Stimulated activated CD4-positive, alpha-beta T cell treated with anti-CD3 and anti-CD28 coated beads, Interleukin-12 subunit alpha, Interleukin-12 subunit beta, amount 100 ng/mL, for 4 hours (primary cell): ENCODE results near the gene TEX22.

ENCODE experiments used
- DNase-seq: peaks from one replicate; pipeline ENCODE4 v3.0.0-alpha.2; 2020

The TEX22 gene

DNA sequence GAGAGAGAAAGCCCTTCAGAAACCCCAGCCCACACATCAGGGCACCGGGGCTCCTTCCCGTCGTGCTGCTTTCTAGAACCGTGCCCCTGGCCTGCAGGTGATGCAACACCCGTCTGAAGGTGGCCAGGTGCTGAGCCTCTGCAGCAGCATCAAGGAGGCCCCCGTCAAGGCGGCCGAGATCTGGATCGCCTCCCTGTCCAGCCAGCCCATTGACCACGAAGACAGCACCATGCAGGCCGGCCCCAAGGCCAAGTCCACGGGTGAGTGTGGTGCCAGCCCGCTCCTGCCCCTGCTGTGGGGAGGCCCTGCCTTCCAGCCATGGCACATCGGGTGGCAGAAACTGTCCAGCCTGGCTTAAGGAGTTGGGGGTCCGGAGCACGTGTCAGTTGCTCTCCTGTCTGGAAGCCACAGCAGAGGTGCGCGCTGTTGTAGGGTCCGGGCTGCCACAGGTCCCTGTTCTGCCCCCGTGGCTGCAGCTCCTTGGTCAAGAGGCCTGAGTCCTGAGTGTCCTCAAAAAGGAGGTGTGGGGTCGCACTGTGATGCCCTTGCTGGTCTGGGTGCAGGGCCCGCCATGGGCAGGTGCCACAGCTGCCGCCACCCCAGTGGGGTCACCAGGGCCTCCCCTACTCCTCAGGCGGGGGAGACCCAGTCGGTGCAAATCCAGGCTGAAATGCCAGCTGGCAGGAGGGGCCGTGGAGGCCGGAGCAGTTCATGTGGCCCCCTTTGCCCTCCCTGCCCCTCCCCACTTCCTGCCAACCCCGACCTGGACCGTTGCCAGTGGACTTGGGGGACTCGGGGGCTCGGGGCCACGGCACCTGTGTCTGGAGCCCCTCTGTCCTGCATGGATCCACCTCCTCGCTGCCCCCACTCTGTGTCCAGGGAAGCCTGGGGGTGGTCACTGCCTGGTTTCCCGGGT lies 31.0 kb upstream of the TEX22 start:
- DNase-seq: no peak

GRCh38 chr14:105368032-105368417 lies 30.3 kb upstream of the TEX22 start:
- no peak for DNase-seq

- no peak for DNase-seq
Observed at GRCh38 chr14:105368426-105368825, 29.9 kb upstream of the TEX22 start.

- DNase-seq: no peak
Observed at GRCh38 chr14:105368910-105369652, 29.3 kb upstream of the TEX22 start.

GRCh38 chr14:105369653-105370040 lies 28.7 kb upstream of the TEX22 start:
- DNase-seq: no peak

- DNase-seq: no peak
Observed at GRCh38 chr14:105374389-105374788, 23.9 kb upstream of the TEX22 start.

DNA sequence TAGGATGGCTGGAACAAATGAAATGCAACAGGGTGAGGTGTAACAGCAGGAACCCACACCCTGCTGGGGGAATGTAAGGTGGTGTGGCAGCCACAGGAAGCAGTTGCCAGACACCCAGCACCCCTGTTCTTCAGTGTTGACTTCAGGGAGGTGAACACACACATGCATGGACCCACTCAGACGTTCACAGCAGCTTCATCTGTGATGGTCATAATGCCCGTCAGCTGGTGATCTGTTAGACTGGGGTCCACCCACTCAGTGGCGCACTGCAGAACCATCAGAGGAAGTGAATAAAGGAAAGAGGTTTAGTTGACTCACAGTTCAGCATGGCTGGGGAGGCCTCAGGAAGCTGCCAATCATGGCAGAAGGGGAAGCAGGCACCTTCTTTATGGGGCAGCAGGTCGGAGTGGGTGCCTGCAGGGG lies 22.7 kb upstream of the TEX22 start:
- DNase-seq: peak; percentile 11

GRCh38 chr14:105376521-105377440 lies 21.6 kb upstream of the TEX22 start:
- no peak for DNase-seq

DNA sequence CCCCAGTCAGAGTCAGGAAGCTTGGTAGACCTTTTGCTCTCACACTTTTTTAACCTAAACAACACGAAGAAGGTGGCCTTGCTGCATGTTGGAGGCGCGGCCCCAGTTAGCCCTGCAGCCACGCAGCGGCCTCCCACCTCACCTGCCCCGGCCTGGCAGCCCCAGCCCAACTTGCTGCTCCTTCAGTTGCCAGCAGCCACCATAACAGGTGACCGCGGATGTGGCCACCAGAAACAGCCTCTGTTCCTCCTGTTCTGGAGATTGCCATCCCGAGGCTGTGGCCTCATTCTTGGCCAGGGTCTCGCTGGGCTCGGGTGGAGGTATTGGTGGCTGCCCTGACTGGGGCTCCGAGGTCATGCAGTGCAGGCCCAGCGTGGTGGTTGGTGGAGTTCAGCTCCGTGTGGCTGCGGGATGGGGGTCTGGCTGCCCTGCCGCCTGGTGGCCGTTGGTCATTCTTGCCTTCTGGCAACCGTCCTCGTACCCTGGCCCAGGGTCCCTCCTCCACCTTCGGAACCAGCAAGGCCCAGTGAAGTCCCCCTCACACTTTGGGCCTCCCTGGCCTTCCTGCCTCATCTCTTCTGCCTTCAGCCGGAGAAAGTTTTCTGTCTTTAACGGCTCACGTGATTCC lies 20.7 kb upstream of the TEX22 start:
- DNase-seq: no peak

- DNase-seq: no peak
Observed at GRCh38 chr14:105378199-105378598, 20.1 kb upstream of the TEX22 start.

DNA sequence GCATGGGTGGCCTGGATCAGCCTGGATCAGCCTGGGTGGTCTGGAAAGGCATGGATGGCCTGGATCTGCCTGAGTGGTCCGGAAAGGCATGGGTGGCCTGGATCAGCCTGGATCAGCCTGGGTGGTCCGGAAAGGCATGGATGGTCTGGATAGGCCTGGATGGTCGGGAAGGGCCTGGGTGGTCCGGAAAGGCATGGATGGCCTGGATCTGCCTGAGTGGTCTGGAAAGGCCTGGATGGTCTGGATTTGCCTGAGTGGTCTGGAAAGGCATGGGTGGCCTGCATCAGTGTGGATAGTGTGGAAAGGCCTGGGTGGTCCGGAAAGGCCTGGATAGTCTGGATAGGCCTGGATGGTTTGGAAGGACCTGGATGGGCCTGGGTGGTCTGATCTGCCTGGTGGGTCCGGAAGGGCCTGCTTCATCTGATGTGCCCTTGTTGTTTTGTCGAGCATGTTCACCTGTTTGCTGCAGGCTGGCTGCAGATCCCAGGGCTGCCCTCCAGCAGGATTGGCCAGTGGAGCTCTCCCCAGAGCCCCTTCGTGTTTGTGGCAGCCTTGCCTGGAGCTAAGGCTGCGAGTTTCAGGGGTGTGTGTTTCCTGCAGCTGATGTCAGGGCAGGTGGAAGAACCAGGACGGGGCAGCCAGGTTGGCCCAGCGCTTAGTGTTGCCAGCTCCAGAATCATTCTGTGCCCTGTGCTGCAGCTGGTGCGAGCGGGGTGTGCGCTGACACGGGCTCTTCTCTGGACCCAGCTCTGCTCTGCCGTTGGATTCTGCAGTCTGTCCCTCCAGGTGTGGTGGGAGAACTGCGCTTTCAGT lies 19.3 kb upstream of the TEX22 start:
- DNase-seq: no peak

- DNase-seq: no peak
Observed at GRCh38 chr14:105379946-105380345, 18.4 kb upstream of the TEX22 start.

DNA sequence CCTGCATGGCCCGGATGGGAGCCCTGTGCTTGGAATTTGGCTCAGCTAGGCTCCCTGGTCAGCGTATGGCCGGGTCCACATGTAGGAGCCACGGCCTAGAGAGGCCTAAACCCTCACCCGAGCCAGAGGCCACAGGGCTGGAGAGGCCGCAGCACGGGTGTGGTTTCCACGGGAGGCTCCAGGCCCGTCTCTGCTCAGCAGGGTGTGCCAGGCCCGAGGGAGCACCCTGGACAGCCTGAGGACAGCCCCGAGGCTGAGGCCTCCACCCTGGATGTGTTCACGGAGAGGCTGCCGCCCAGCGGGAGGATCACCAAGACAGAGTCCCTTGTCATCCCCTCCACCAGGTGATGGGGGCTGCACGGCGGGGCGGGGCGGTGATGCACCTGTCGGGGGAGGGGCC lies 17.6 kb upstream of the TEX22 start:
- DNase-seq: no peak

- DNase-seq: no peak
Observed at GRCh38 chr14:105381446-105382342, 16.6 kb upstream of the TEX22 start.

DNA sequence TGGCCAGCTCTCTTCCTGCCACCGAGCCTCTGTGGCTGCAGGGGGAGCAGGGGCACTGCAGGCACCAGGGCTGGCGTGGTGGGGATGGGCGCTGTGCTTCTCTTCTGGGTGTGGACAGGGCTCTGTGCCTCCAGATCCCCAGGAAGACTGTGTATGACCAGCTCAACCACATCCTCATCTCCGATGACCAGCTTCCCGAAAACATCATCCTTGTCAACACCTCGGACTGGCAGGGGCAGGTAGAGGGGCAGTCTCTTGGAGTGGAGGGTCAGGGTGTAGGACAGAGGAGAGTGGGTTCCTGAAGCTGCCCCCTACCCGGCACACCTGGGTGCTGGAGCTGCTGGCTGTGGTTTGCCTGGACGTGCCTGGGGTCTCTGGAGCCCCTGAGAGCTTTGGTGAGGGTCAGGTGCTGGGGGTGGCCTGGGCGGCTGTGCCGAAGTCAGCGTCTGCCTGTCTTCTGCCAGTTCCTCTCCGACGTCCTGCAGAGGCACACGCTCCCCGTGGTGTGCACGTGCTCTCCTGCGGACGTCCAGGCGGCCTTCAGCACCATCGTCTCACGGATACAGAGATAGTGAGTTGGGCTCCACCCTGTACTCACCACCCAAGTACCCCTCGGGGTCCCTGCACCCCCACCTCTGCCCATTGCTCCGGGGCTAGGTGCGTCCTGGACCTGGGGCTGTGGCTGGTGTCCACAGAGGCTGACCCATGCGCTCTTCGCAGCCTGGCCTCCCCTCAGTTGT lies 15.8 kb upstream of the TEX22 start:
- no peak for DNase-seq

DNA sequence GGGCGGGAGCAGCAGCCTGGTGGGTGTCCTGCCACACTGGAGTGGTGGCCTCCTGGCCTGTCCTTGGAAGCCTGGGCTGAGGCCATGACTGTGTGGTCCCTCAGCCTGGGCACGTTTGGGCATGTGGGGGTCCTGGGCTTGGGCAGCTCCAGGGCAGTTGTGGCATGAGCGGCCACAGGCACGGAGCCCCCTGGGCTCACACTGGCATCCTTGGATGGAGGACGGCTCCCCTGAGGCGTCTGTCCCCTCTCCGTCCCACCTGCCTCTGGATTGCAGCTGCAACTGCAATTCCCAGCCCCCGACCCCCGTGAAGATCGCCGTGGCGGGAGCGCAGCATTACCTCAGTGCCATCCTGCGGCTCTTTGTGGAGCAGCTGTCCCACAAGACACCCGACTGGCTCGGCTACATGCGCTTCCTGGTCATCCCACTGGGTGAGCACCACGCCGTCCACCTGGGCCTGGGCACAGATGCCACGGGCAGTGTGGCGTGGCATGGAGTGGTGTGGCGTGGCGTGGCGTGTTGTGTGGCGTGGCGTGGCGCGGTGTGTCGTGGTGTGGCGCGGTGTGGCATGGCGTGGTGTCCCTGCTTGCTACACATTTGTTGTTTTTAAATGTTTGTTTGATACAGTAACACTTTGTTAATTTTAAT lies 15.1 kb upstream of the TEX22 start:
- no peak for DNase-seq

GRCh38 chr14:105384041-105384557 lies 14.2 kb upstream of the TEX22 start:
- DNase-seq: no peak

- no peak for DNase-seq
Observed at GRCh38 chr14:105384605-105385321, 13.6 kb upstream of the TEX22 start.

GRCh38 chr14:105385322-105385637 lies 13.1 kb upstream of the TEX22 start:
- no peak for DNase-seq
